T-helper 22 cell (primary cell): ENCODE measurements around the gene TBCD.

Experiments
- DNase-seq: peaks from one replicate; pipeline ENCODE4 v3.0.0-alpha.2; 2020; ENCODE audit warnings: low read depth

TBCD gene

GRCh38 chr17:82871776-82872561, 120.1 kb downstream of the TBCD start:
- no peak for DNase-seq

- DNase-seq: no peak
Measured at GRCh38 chr17:82872591-82873520, 121.0 kb downstream of the TBCD start.

- DNase-seq: no peak
Measured at GRCh38 chr17:82873521-82873920, 121.7 kb downstream of the TBCD start.

- no peak for DNase-seq
Measured at GRCh38 chr17:82874011-82874835, 122.4 kb downstream of the TBCD start.

- no peak for DNase-seq
Measured at GRCh38 chr17:82875407-82875856, 123.6 kb downstream of the TBCD start.

GRCh38 chr17:82876149-82876548, 124.3 kb downstream of the TBCD start:
- DNase-seq: no peak

GRCh38 chr17:82876602-82877379, 124.9 kb downstream of the TBCD start:
- no peak for DNase-seq

- DNase-seq: no peak
Measured at GRCh38 chr17:82878527-82878926, 126.7 kb downstream of the TBCD start.

GRCh38 chr17:82879241-82879640, 127.4 kb downstream of the TBCD start:
- DNase-seq: no peak

- no peak for DNase-seq
Measured at GRCh38 chr17:82880620-82881323, 128.9 kb downstream of the TBCD start.

- no peak for DNase-seq
Measured at GRCh38 chr17:82881324-82881823, 129.5 kb downstream of the TBCD start.

- DNase-seq: no peak
Measured at GRCh38 chr17:82881900-82882714, 130.2 kb downstream of the TBCD start.

GRCh38 chr17:82882715-82883418, 131.0 kb downstream of the TBCD start:
- peak; percentile 83 for DNase-seq

GRCh38 chr17:82883419-82884031, 131.7 kb downstream of the TBCD start:
- DNase-seq: no peak

GRCh38 chr17:82884341-82884969, 132.6 kb downstream of the TBCD start:
- no peak for DNase-seq

- no peak for DNase-seq
Measured at GRCh38 chr17:82884970-82885353, 133.1 kb downstream of the TBCD start.

- no peak for DNase-seq
Measured at GRCh38 chr17:82887255-82888164, 135.6 kb downstream of the TBCD start.
